PC-3 (cell line): ENCODE measurements around the gene PALS1. TPM values are rescaled to one million over a fixed set of nuclear protein-coding genes. Genes with fewer than 3 reads are reported as not detected.
A peak's percentile ranks its signal among the peaks of the same experiment; 100 is the strongest.

Source experiments
- ATAC-seq: fragments of 200-7000 bp; cut with Tn5 transposase; 2 replicates; pipeline ENCODE4 v1.9.1; 2020; ENCODE audit warnings: mild to moderate bottlenecking, moderate library complexity
- BruUV-seq: library from RNA; stranded (reverse); fragments of 400-500 nt; replicated peaks from 2 replicates; lab custom pipeline; 2021; lab: Mats Ljungman, UMichigan
- CTCF ChIA-PET: fragments of 300-600 bp; sonication (Branson Sonifier 250); formaldehyde crosslinking; loops from one replicate; lab custom pipeline; 2022; ENCODE audit warnings: antibody characterized with exemption; lab: Charles Lee
- POLR2A ChIA-PET: fragments of 300-600 bp; sonication (Branson Sonifier 250); formaldehyde crosslinking; loops from one replicate; lab custom pipeline; 2022; ENCODE audit warnings: antibody characterized with exemption; ENCODE audit not compliant: unreplicated experiment; lab: Charles Lee
- DNase-seq: peaks from one replicate; pipeline ENCODE4 v3.0.0-alpha.2; 2015
- H2AFZ ChIP-seq: fragments of 300-600 bp; sonication (generic); 2 replicates; pipeline ENCODE4 v1.6.0; 2016; ENCODE audit warnings: antibody characterized with exemption, low read length
- H3F3A ChIP-seq: fragments of 300-600 bp; sonication (generic); one replicate; pipeline ENCODE4 v1.6.0; 2017; ENCODE audit warnings: antibody characterized with exemption, low read length, control low read depth, mild to moderate bottlenecking; ENCODE audit not compliant: unreplicated experiment
- H3K27ac ChIP-seq: fragments of 300-600 bp; sonication (generic); 2 replicates; pipeline ENCODE4 v1.5.1; 2016; ENCODE audit warnings: mild to moderate bottlenecking, low read length
- H3K27me3 ChIP-seq: fragments of 300-600 bp; sonication (generic); 2 replicates; pipeline ENCODE4 v1.6.1; 2016; ENCODE audit warnings: low read length, mixed read lengths
- H3K36me3 ChIP-seq: fragments of 300-600 bp; sonication (generic); 2 replicates; pipeline ENCODE4 v1.6.1; 2016; ENCODE audit warnings: low read depth, mixed run types, low read length, mixed read lengths
- H3K4me1 ChIP-seq: fragments of 300-600 bp; sonication (generic); 2 replicates; pipeline ENCODE4 v1.5.1; 2016; ENCODE audit warnings: low read length; ENCODE audit not compliant: insufficient read depth
- H3K4me2 ChIP-seq: fragments of 300-600 bp; sonication (generic); 2 replicates; pipeline ENCODE4 v1.6.0; 2016; ENCODE audit warnings: low read length
- H3K4me3 ChIP-seq: fragments of 300-600 bp; sonication (generic); 2 replicates; pipeline ENCODE4 v1.5.1; 2016; ENCODE audit warnings: mild to moderate bottlenecking, low read length, mixed read lengths
- H3K79me2 ChIP-seq: fragments of 300-600 bp; sonication (generic); 2 replicates; pipeline ENCODE4 v1.6.1; 2017; ENCODE audit warnings: low read length, mixed read lengths
- H3K9ac ChIP-seq: fragments of 300-600 bp; sonication (generic); 2 replicates; pipeline ENCODE4 v1.6.0; 2016; ENCODE audit warnings: mild to moderate bottlenecking, low read length
- H3K9me2 ChIP-seq: fragments of 300-600 bp; sonication (generic); replicated peaks from 2 replicates; pipeline ENCODE4 v1.6.1; 2016; ENCODE audit warnings: mixed run types, low read length, mixed read lengths
- H3K9me3 ChIP-seq: fragments of 300-600 bp; sonication (generic); 2 replicates; pipeline ENCODE4 v1.6.1; 2016; ENCODE audit warnings: low read length, mixed read lengths
- H4K20me1 ChIP-seq: fragments of 300-600 bp; sonication (generic); 2 replicates; pipeline ENCODE4 v1.6.1; 2016; ENCODE audit warnings: low read length, mixed read lengths
- CTCF ChIP-seq: fragments of 300-600 bp; sonication (generic); conservative IDR thresholded peaks from 2 replicates; pipeline ENCODE4 v1.5.1; 2017; ENCODE audit warnings: antibody characterized with exemption, low read depth, mild to moderate bottlenecking, low read length
- EZH2 ChIP-seq: fragments of 300-600 bp; sonication (generic); IDR thresholded peaks from one replicate; pipeline ENCODE4 v1.6.1; 2017; ENCODE audit warnings: antibody characterized with exemption, mild to moderate bottlenecking, low read length; ENCODE audit not compliant: unreplicated experiment
- EZH2phosphoT487 ChIP-seq: fragments of 300-600 bp; sonication (generic); IDR thresholded peaks from 2 replicates; pipeline ENCODE4 v1.6.1; 2018; ENCODE audit warnings: mild to moderate bottlenecking, antibody characterized with exemption, low read length, borderline replicate concordance
- intact Hi-C: fragments of 100-400 bp; cut with micrococcal nuclease; formaldehyde crosslinking; loops from 2 replicates; pipeline ENCODE4 v1.9.0; 2023
- total RNA-seq: library from RNA; depleted of rRNA; stranded (reverse); fragments of >200 nt; gene quantifications from 2 replicates; pipeline ENCODE4 v1.2.3, GENCODE V29; 2014

The PALS1 gene
- total RNA-seq, 1 experiment from 2014 or later, result 31.5 TPM

- Histone ChIP-seq H3K79me2 (peaks cover 31% of the 10 kb centered on the region), H4K20me1 (peaks cover 17% of the 10 kb centered on the region), H3K4me2 (peak overlapping the region; percentile 97; the same call in 1 of the 2 replicates), H3F3A (peaks cover 9% of the 10 kb centered on the region), H3K36me3 (no peaks in the 10 kb centered on the region), H3K9ac (no peak overlapping the region), H3K4me1 (peaks cover 30% of the 10 kb centered on the region), H3K27me3 (no peaks in the 10 kb centered on the region), H3K27ac (no peak overlapping the region), H2AFZ (peak overlapping the region; percentile 96; the same call in 1 of the 2 replicates), H3K4me3 (no peak overlapping the region), H3K9me3 (no peaks in the 10 kb centered on the region), H3K9me2 (no peaks in the 10 kb centered on the region)
- ATAC-seq, result no peak
- ChIA-PET CTCF (no interaction called here), POLR2A (no interaction called here)
- intact Hi-C loops, result no loop called here
- no peak for DNase-seq
- no TSS peak for BruUV-seq
- TF ChIP-seq CTCF (no peak), EZH2 (no peak), EZH2phosphoT487 (no peak)
Measured at GRCh38 chr14:67239582-67239981, 1.7 kb upstream of the PALS1 start.

- BruUV-seq, result TSS peak; percentile 91
- H3K9ac ChIP-seq, result peak overlapping the region; percentile 78
- peaks cover 30% of the 10 kb centered on the region for H3K4me1 ChIP-seq
- H4K20me1 ChIP-seq, result peaks cover 24% of the 10 kb centered on the region
- peak overlapping the region; percentile 97 for H3K4me2 ChIP-seq
- H3K9me3 ChIP-seq, result no peaks in the 10 kb centered on the region
- ATAC-seq (peak; percentile 59), DNase-seq (peak; percentile 67)
- peak overlapping the region; percentile 93 for H3K27ac ChIP-seq
- H3F3A ChIP-seq, result peaks cover 9% of the 10 kb centered on the region
- POLR2A ChIA-PET, result interaction anchor here (0.5 to 0.8 kb wide), 2 partner anchors 54 to 335 kb away, joined by 3 to 26 read pairs; no protein-coding TSS in a partner anchor
- intact Hi-C loops, result loop anchor here (2.0 to 5.0 kb wide), 2 partner anchors 92 to 732 kb away; partner anchors contain the start of gene GPHN
- H3K27me3 ChIP-seq, result no peaks in the 10 kb centered on the region
- H3K9me2 ChIP-seq, result no peaks in the 10 kb centered on the region
- CTCF ChIA-PET, result interaction anchor here (0.7 kb wide), 1 partner anchor 1425 kb away, joined by 4 read pairs; no protein-coding TSS in a partner anchor
- peak overlapping the region; percentile 81 for H3K4me3 ChIP-seq
- TF ChIP-seq EZH2phosphoT487 (no peak), CTCF (no peak), EZH2 (no peak)
- H3K79me2 ChIP-seq, result peaks cover 39% of the 10 kb centered on the region
- peak overlapping the region; percentile 96 for H2AFZ ChIP-seq
- H3K36me3 ChIP-seq, result no peaks in the 10 kb centered on the region
Measured at GRCh38 chr14:67240168-67240932, 885 bp upstream of the PALS1 start.
